ENCODE measurements around the gene LRRC14B. TPM values are rescaled to one million over a fixed set of nuclear protein-coding genes. Genes with fewer than 3 reads are reported as not detected.
A peak's percentile ranks its signal among the peaks of the same experiment; 100 is the strongest.

Gene LRRC14B
- polyA plus RNA-seq, 1 donor from 2014 or later: not detected

- Mint-ChIP-seq H3K27ac (no peak overlapping the region), H3K27me3 (peaks cover 13% of the 10 kb centered on the region), H3K4me1 (peaks cover 0 to 2% (median 0%) of the 10 kb centered on the region in 3 donors), H3K9me3 (no peaks in the 10 kb centered on the region), H3K36me3 (no peaks in the 10 kb centered on the region), H3K4me3 (no peak overlapping the region)
Observed at GRCh38 chr5:178110-178509, 13.2 kb upstream of the LRRC14B start.

DNA sequence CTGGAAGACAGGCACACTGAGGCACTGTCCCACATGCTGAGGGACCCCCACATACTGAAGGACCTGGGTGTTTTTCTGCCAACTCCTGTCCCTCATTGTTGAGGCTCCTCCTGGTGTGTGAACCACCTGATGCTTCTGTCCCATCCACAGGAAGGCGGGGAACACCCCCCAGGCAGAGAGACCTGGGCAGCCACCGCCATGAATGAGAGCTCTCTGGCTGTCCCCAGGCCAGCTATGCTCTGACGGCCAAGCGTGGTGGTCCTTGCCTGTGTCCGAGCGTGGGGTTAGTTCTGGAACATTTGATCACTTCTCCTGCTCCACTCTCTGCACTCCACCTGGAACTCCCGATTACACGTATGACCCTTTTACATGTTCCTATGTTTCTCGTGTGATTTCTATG, 11.9 kb upstream of the LRRC14B start:
- no peaks in the 10 kb centered on the region for H3K4me1 Mint-ChIP-seq
- no peak overlapping the region for H3K4me3 Mint-ChIP-seq
- H3K27ac Mint-ChIP-seq: no peak overlapping the region
- no peaks in the 10 kb centered on the region for H3K9me3 Mint-ChIP-seq
- H3K27me3 Mint-ChIP-seq: peaks cover 9% of the 10 kb centered on the region
- no peaks in the 10 kb centered on the region for H3K36me3 Mint-ChIP-seq

GRCh38 chr5:180286-180918, 10.9 kb upstream of the LRRC14B start:
- no peak overlapping the region for H3K4me3 Mint-ChIP-seq
- H3K9me3 Mint-ChIP-seq: no peaks in the 10 kb centered on the region
- no peaks in the 10 kb centered on the region for H3K4me1 Mint-ChIP-seq
- H3K27ac Mint-ChIP-seq: no peak overlapping the region
- no peaks in the 10 kb centered on the region for H3K36me3 Mint-ChIP-seq
- peaks cover 7% of the 10 kb centered on the region for H3K27me3 Mint-ChIP-seq

- Mint-ChIP-seq H3K9me3 (no peaks in the 10 kb centered on the region), H3K27me3 (peaks cover 7% of the 10 kb centered on the region), H3K36me3 (no peaks in the 10 kb centered on the region), H3K4me1 (no peaks in the 10 kb centered on the region), H3K4me3 (peak overlapping the region in 1 of 4 donors; percentile 38), H3K27ac (no peak overlapping the region)
Observed at GRCh38 chr5:181160-181559, 10.1 kb upstream of the LRRC14B start.

- no peak overlapping the region for H3K4me3 Mint-ChIP-seq
- no peaks in the 10 kb centered on the region for H3K9me3 Mint-ChIP-seq
- peaks cover 7% of the 10 kb centered on the region for H3K27me3 Mint-ChIP-seq
- no peaks in the 10 kb centered on the region for H3K36me3 Mint-ChIP-seq
- no peaks in the 10 kb centered on the region for H3K4me1 Mint-ChIP-seq
- no peak overlapping the region for H3K27ac Mint-ChIP-seq
Observed at GRCh38 chr5:181566-181965, 9.7 kb upstream of the LRRC14B start.

DNA sequence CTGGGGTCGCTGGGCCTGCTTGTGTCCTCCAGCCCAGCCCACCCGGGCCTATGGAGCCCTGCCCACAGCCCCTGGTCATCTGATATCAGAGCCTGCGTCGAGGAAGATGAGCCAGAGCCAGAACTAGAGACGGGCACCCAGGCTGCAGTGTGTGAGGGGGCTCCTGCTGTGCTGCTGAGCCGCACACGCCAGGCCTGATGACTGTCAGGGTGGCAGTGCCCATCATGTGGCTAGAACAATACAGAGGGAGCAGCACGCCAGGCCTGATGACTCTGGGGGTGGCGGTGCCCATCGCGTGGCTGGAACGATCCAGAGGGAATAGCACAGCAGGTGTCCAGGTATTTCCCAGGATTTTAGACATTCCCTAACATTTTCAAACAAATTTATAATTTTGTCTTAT, 9.2 kb upstream of the LRRC14B start:
- Mint-ChIP-seq H3K27ac (no peak overlapping the region), H3K4me1 (no peaks in the 10 kb centered on the region)

GRCh38 chr5:184471-184870, 6.8 kb upstream of the LRRC14B start:
- peaks cover 0 to 6% (median 3%) of the 10 kb centered on the region in 3 donors for H3K4me1 Mint-ChIP-seq
- no peak overlapping the region for H3K27ac Mint-ChIP-seq
- no peaks in the 10 kb centered on the region for H3K9me3 Mint-ChIP-seq
- peaks cover 10% of the 10 kb centered on the region for H3K27me3 Mint-ChIP-seq
- H3K36me3 Mint-ChIP-seq: no peaks in the 10 kb centered on the region
- H3K4me3 Mint-ChIP-seq: no peak overlapping the region

More for the DNA sequence above, 9.2 kb upstream of the LRRC14B start:
- no peaks in the 10 kb centered on the region for H3K9me3 Mint-ChIP-seq
- peaks cover 7% of the 10 kb centered on the region for H3K27me3 Mint-ChIP-seq
- no peak overlapping the region for H3K4me3 Mint-ChIP-seq
- H3K36me3 Mint-ChIP-seq: no peaks in the 10 kb centered on the region

- Mint-ChIP-seq H3K9me3 (no peaks in the 10 kb centered on the region), H3K4me3 (peak overlapping the region in 1 of 4 donors; percentile 28), H3K4me1 (peaks cover 0 to 7% (median 3%) of the 10 kb centered on the region in 3 donors), H3K27me3 (peaks cover 12% of the 10 kb centered on the region), H3K27ac (no peak overlapping the region), H3K36me3 (no peaks in the 10 kb centered on the region)
Observed at GRCh38 chr5:185095-186070, 5.9 kb upstream of the LRRC14B start.

GRCh38 chr5:186091-187041, 4.9 kb upstream of the LRRC14B start:
- H3K36me3 Mint-ChIP-seq: no peaks in the 10 kb centered on the region
- no peak overlapping the region for H3K27ac Mint-ChIP-seq

DNA sequence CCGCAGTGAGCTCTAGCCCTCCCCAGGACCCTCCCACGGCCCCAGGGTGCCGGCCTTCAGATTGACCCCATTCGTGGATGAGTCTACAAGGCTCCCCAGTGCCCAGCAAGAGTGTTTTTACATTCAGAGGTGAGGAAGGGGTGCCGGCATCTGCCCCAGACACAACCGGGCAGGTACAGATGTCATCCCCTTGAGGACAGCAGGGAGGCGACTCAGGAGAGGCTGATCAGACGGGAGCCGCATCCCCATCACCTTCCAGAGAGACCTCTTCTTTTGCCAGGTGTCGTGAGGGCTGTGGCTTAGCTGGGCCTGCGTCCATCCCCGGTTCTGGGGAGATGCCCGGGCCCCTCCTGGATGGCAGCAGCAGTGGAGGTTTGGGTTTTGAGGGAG, 4.3 kb upstream of the LRRC14B start:
- H3K4me3 Mint-ChIP-seq: no peak overlapping the region
- H3K36me3 Mint-ChIP-seq: no peaks in the 10 kb centered on the region
- no peak overlapping the region for H3K27ac Mint-ChIP-seq
- peaks cover 6% of the 10 kb centered on the region for H3K27me3 Mint-ChIP-seq
- peaks cover 0 to 8% (median 3%) of the 10 kb centered on the region in 3 donors for H3K4me1 Mint-ChIP-seq
- no peaks in the 10 kb centered on the region for H3K9me3 Mint-ChIP-seq

More at GRCh38 chr5:186091-187041, 4.9 kb upstream of the LRRC14B start:
- Mint-ChIP-seq H3K4me3 (no peak overlapping the region), H3K9me3 (no peaks in the 10 kb centered on the region), H3K27me3 (peaks cover 6% of the 10 kb centered on the region), H3K4me1 (peaks cover 0 to 8% (median 3%) of the 10 kb centered on the region in 3 donors)

GRCh38 chr5:187617-188451, 3.5 kb upstream of the LRRC14B start:
- Mint-ChIP-seq H3K9me3 (no peaks in the 10 kb centered on the region), H3K27ac (no peak overlapping the region), H3K4me1 (peaks cover 0 to 8% (median 3%) of the 10 kb centered on the region in 3 donors), H3K4me3 (peak overlapping the region in 1 of 4 donors; percentile 60), H3K27me3 (peaks cover 6% of the 10 kb centered on the region), H3K36me3 (no peaks in the 10 kb centered on the region)

GRCh38 chr5:188488-189481, 2.5 kb upstream of the LRRC14B start:
- Mint-ChIP-seq H3K27ac (no peak overlapping the region), H3K4me1 (peaks cover 0 to 8% (median 3%) of the 10 kb centered on the region in 3 donors), H3K36me3 (no peaks in the 10 kb centered on the region)

GRCh38 chr5:189486-189885, 1.8 kb upstream of the LRRC14B start:
- Mint-ChIP-seq H3K36me3 (no peaks in the 10 kb centered on the region), H3K27ac (no peak overlapping the region), H3K4me1 (peaks cover 0 to 8% (median 3%) of the 10 kb centered on the region in 3 donors), H3K4me3 (no peak overlapping the region), H3K9me3 (no peaks in the 10 kb centered on the region), H3K27me3 (peaks cover 6% of the 10 kb centered on the region)

More at GRCh38 chr5:188488-189481, 2.5 kb upstream of the LRRC14B start:
- Mint-ChIP-seq H3K27me3 (peaks cover 6% of the 10 kb centered on the region), H3K9me3 (no peaks in the 10 kb centered on the region), H3K4me3 (peak overlapping the region in 1 of 4 donors; percentile 12)
